ENCODE data around the gene SYNDIG1L.

Gene SYNDIG1L

DNA sequence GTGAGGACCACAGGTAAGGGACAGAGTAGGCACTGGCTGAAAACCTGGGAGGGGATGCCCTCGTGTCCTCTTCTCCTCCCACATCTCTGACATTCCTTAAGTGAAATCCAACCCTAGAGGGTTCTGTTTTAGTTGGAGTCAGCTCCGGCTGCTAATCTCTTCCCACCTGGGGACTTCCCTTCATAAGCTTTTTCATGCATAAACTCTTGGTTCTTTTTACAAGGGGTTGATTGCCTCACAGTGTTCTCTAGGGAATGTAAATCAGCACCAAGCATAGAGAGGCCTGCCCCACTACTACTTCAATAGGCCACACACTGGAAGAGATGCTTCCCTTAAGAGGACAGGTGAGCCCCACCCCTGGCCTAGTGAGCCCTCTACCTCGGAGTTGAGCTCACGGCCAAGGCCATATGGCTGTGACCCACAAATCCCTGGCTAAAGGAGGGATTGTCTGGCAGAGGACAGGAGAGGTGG lies 3.2 kb upstream of the SYNDIG1L start:
- TF ChIP-seq, protein P1, sequence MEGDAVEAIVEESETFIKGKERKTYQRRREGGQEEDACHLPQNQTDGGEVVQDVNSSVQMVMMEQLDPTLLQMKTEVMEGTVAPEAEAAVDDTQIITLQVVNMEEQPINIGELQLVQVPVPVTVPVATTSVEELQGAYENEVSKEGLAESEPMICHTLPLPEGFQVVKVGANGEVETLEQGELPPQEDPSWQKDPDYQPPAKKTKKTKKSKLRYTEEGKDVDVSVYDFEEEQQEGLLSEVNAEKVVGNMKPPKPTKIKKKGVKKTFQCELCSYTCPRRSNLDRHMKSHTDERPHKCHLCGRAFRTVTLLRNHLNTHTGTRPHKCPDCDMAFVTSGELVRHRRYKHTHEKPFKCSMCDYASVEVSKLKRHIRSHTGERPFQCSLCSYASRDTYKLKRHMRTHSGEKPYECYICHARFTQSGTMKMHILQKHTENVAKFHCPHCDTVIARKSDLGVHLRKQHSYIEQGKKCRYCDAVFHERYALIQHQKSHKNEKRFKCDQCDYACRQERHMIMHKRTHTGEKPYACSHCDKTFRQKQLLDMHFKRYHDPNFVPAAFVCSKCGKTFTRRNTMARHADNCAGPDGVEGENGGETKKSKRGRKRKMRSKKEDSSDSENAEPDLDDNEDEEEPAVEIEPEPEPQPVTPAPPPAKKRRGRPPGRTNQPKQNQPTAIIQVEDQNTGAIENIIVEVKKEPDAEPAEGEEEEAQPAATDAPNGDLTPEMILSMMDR (IDR thresholded peaks at IDR 0.05; ENCODE audit: borderline replicate concordance, insufficient read depth, low read depth, low read length) = no peak
- no peak overlapping the region for H3K4me3 ChIP-seq (ENCODE audit: low read depth, low read length)

DNA sequence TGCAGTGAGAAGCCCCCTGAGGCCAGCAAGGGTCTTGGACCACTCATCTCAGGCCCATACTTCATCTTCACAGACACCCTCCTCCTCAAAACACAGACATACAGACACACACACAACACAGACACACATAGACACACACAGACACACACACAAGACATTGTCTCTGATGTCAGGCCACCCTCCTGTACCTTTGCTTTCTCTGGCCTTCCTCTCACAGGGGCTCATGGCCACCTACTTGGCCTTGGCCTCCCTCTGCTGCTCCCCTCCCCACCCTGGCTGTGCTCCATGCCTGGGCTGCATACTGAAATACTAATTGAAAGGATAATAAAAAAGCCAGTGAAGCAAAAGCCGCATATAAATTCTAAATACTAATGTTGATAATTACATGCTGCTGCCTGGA lies 1.6 kb upstream of the SYNDIG1L start:
- TF ChIP-seq, protein P1 (IDR thresholded peaks at IDR 0.05; ENCODE audit: borderline replicate concordance, insufficient read depth, low read depth, low read length) = no peak
- H3K4me3 ChIP-seq (ENCODE audit: low read depth, low read length) = no peak overlapping the region

DNA sequence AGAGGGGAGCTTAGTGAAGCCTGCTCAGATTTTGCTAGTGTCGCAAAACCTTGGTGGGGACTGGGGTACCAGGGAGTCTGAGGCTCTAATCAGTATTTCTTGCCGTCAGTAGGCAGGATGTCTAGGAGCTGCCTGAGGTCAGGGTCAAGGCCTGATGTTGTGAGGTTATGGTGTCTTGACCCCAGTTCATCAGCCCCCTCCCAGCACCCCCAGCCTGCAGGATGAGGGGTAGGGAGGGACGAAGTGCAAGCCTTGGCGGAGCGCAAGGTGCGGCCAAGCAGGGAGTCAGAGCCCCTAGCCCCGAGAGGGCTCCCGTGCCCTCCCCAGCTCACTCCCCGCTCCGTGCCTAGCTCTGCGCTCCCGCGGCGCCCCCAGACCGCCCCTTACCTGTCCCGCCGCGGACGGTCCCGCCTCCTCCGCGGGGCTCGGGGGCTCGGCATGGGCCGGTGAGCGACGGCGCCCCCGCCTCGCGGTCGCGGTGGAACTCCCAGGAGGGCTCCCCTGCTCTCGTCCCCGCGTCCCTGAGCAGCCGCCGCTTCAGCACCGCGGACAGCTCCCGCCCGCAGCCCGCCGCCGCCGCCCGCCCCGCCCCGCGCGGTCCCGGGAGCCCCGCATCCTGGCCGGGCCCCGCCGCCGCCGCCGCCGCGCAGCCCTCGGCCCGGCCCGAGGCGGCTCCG lies 347 bp downstream of the SYNDIG1L start:
- TF ChIP-seq, protein P1 (IDR thresholded peaks at IDR 0.05; ENCODE audit: borderline replicate concordance, insufficient read depth, low read depth, low read length) = no peak
- no peak overlapping the region for H3K4me3 ChIP-seq (ENCODE audit: low read depth, low read length)

DNA sequence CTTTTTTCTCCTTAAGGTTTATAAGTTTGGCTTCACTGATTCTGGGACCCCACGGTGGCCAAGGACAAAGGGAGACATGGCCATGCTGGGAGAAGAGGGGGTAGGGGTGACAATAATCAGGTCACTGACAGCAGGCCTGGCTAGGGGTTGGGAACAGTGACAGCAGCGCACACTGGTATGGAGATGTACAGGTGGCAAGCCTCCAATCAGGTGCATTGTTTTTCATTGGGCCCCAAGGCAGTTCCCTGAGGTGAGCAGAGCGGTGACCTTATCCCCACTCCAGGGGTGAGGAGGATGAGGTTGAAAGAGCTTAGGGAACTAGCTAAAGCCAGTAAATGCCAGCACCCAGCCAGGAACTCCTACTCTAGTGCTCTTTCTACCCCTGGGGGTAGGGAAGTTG lies 1.4 kb downstream of the SYNDIG1L start:
- TF ChIP-seq, protein P1 (IDR thresholded peaks at IDR 0.05; ENCODE audit: borderline replicate concordance, insufficient read depth, low read depth, low read length) = no peak
- no peak overlapping the region for H3K4me3 ChIP-seq (ENCODE audit: low read depth, low read length)

DNA sequence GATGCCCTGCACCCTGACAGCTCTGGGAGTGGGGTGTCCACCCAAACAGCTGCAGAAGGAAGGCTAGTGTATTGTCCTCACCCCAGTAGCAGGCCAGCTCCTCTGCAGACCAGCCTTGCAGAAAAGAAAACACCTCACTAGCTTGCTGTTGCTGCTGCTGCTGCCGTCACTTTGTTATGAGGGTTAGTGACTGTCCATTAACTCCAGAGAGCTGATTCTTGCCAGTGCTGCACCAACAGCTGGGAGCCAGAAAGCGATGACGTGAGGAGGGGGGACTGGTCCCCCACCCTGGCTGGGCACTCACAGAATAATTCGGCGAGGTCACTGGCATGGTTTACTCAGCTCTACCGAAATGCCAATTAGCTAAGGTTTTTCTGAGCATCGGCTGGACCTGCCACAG lies 2.8 kb downstream of the SYNDIG1L start:
- no peak overlapping the region for H3K4me3 ChIP-seq (ENCODE audit: low read depth, low read length)
- TF ChIP-seq, protein P1 (IDR thresholded peaks at IDR 0.05; ENCODE audit: borderline replicate concordance, insufficient read depth, low read depth, low read length) = no peak

DNA sequence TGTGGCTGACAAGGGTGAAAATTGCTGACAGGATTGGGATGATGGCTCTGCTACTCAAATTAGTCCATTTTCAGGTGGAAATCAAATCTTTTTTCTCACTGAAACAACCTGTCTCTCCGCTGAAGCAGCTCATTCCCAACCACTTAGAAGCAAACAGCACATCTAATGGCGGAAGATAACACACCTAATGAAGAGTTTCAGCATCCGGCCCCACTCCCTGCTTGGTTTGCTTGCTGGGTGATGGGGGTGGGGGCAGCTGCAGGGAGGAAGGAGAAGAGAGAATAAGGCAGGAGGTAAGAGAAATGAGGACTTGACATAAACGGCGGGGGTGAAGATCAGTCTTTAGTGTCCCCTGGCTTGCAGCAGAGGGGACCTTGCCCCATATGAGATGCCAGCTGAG lies 4.0 kb downstream of the SYNDIG1L start:
- H3K4me3 ChIP-seq (ENCODE audit: low read depth, low read length) = no peak overlapping the region
- TF ChIP-seq, protein P1 (IDR thresholded peaks at IDR 0.05; ENCODE audit: borderline replicate concordance, insufficient read depth, low read depth, low read length) = no peak

DNA sequence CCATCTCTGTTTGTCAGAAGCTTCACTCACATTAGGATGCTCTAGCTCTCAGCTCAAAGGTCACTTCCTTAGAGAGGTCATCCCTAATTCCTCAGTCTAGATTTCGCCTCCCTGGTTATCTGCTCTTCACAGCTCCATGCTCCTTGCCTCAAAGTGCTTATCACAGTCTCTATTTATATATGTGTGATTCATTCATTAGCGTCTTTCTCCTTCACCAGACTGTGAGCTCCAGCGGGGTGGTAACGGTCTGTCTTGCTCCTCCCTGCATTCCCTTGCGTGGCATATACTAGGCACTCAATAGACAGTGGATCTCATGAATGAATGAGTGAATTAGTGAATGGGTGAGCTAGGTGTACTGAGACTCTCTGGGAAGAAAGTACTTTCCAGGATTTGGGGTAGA lies 6.9 kb downstream of the SYNDIG1L start:
- TF ChIP-seq, protein P1 (IDR thresholded peaks at IDR 0.05; ENCODE audit: borderline replicate concordance, insufficient read depth, low read depth, low read length) = no peak
- no peak overlapping the region for H3K4me3 ChIP-seq (ENCODE audit: low read depth, low read length)
